Upper lobe of left lung (tissue), 6 donors: Measurements from ENCODE around the gene LRCH1. TPM values are rescaled to one million over a fixed set of nuclear protein-coding genes. Genes with fewer than 3 reads are reported as not detected.

Source experiments
- ATAC-seq, 2 donors: fragments of 200-7000 bp; cut with Tn5 transposase; one replicate each; pipeline ENCODE4 v1.9.1; 2022; ENCODE audit warnings: mild to moderate bottlenecking in 2 of 2, moderate library complexity in 2 of 2; ENCODE audit not compliant: low FRiP score in 2 of 2
- DNase-seq, 2 donors: peaks; one replicate each; pipeline ENCODE4 v3.0.0-alpha.2; 2019 to 2020
- H3K27ac ChIP-seq, 4 donors: fragments of 200-600 bp; sonication (generic); one replicate each; pipeline ENCODE4 v1.5.1; 2016 to 2019
- H3K27me3 ChIP-seq, 4 donors: fragments of 200-600 bp; sonication (generic); one replicate each; pipeline ENCODE4 v1.5.1; 2017 to 2019
- H3K36me3 ChIP-seq, 4 donors: fragments of 200-600 bp; sonication (generic); one replicate each; pipeline ENCODE4 v1.5.1; 2016 to 2019
- H3K4me1 ChIP-seq, 4 donors: fragments of 200-600 bp; sonication (generic); one replicate each; pipeline ENCODE4 v1.5.1; 2018 to 2019
- H3K4me3 ChIP-seq, 4 donors: fragments of 200-600 bp; sonication (generic); one replicate each; pipeline ENCODE4 v1.5.1; 2017 to 2019; ENCODE audit warnings: mild to moderate bottlenecking in 2 of 4, moderate library complexity in 1 of 4
- H3K9me3 ChIP-seq, 4 donors: fragments of 200-600 bp; sonication (generic); one replicate each; pipeline ENCODE4 v1.5.1; 2018 to 2019
- CTCF ChIP-seq, 6 experiments: fragments of 450-650 bp in 4 of 6; fragments of 200-600 bp in 2 of 6; sonication (generic) in 2 of 6; IDR thresholded peaks; one replicate each; pipeline ENCODE4 v1.5.1; 2016 to 2019; ENCODE audit warnings: antibody characterized with exemption in 6 of 6
- EP300 ChIP-seq, 4 donors: sonication (generic); formaldehyde crosslinking; IDR thresholded peaks; one replicate each; pipeline ENCODE4 v1.5.1; 2017; ENCODE audit warnings: antibody characterized with exemption in 4 of 4, control low read depth in 2 of 4
- POLR2A ChIP-seq, 4 donors: fragments of 450-650 bp; IDR thresholded peaks; one replicate each; pipeline ENCODE4 v1.5.1; 2016 to 2017; ENCODE audit warnings: antibody characterized with exemption in 4 of 4, mild to moderate bottlenecking in 2 of 4
- POLR2AphosphoS5 ChIP-seq, 2 donors: sonication (generic); formaldehyde crosslinking; IDR thresholded peaks; one replicate each; pipeline ENCODE4 v1.5.1; 2017; ENCODE audit warnings: antibody characterized with exemption in 2 of 2
- WGBS, 2 donors: methylation state at CpG; one replicate each; pipeline ENCODE4 v1.1.5; 2017 to 2018; 5-methylcytosine and 5-hydroxymethylcytosine counted together
- total RNA-seq, 6 donors: library from RNA; depleted of rRNA in 4 of 6; stranded (reverse); fragments of >200 nt in 4 of 6; gene quantifications; one replicate each; pipeline versions ENCODE4 v1.1.0 to v1.2.1, GENCODE V29; 2016 to 2021
- donor health status: DM: no; HTN: no; CAD: no; lungs with moderate emphysema.
- donor health status: DM: no; HTN: yes; CAD: no; lungs with severe emphysema.

LRCH1 gene
- total RNA-seq, 6 donors from 2014 or later = 17.2 to 27.0 (median 22.7) TPM

GRCh38 chr13:46587807-46588418 lies 34.9 kb downstream of the LRCH1 start:
- DNase-seq = no peak
- Histone ChIP-seq H3K4me3 (no peak overlapping the region), H3K27ac (no peak overlapping the region), H3K36me3 (no peaks in the 10 kb centered on the region), H3K27me3 (no peaks in the 10 kb centered on the region), H3K9me3 (no peaks in the 10 kb centered on the region), H3K4me1 (peaks cover 22 to 33% (median 31%) of the 10 kb centered on the region in 4 donors)
- TF ChIP-seq POLR2A (IDR thresholded peaks at IDR 0.05) (no peak), POLR2AphosphoS5 (IDR thresholded peaks at IDR 0.05) (no peak), CTCF (IDR thresholded peaks at IDR 0.05) (no peak), EP300 (IDR thresholded peaks at IDR 0.05) (no peak)
- 70 to 73% methylated on average over 4 of the region's 4 CpGs for WGBS, 2 donors
- no peak for ATAC-seq

DNA sequence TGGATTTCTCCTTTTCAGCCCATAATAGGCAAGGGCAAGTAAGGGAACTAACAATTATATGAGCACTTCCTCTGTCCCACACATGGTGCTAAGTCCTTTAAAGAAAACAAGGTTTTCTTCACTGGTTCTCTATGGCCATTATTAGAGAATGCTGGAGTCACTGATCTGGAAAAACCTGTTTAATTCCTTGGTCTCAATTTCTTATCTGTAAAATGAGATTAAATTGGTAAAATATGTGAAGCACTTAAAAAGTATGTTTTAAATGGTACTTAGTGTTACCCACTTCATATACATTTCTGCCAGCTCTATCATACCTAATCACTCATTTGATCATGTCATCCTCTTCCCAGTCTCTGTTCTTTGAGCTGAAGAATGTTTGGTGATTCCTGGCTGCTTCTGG lies 39.4 kb downstream of the LRCH1 start:
- Histone ChIP-seq H3K9me3 (no peaks in the 10 kb centered on the region), H3K4me3 (no peak overlapping the region), H3K27me3 (no peaks in the 10 kb centered on the region), H3K27ac (no peak overlapping the region), H3K4me1 (peaks cover 49 to 67% (median 56%) of the 10 kb centered on the region in 4 donors), H3K36me3 (no peaks in the 10 kb centered on the region)
- ATAC-seq (no peak), DNase-seq (no peak)
- TF ChIP-seq EP300 (IDR thresholded peaks at IDR 0.05) = no peak
- TF ChIP-seq POLR2AphosphoS5 (IDR thresholded peaks at IDR 0.05) = no peak
- no peak for TF ChIP-seq POLR2A (IDR thresholded peaks at IDR 0.05)
- TF ChIP-seq CTCF (IDR thresholded peaks at IDR 0.05) = no peak

DNA sequence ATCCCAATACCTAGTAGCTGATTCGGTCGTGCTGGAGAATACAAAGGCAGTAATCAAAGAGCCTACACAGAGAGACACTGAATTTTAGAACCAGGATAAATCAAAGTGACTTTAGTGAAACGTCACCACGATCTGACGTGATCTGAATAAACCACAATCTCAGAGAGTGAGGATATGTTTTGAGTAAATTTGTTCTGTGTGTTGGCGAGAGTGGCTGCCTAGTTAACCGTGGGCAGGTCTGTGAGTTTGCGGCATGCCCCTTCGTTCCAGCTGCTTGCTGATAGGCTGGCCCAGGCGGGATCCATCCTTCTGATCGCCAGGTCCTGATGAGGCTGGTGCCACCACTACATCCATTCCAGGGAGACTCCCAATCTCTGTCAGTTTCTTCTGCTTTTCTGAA lies 40.4 kb downstream of the LRCH1 start:
- Histone ChIP-seq H3K36me3 (no peaks in the 10 kb centered on the region), H3K27me3 (no peaks in the 10 kb centered on the region), H3K27ac (no peak overlapping the region), H3K4me1 (peaks cover 56 to 69% (median 60%) of the 10 kb centered on the region in 4 donors), H3K4me3 (no peak overlapping the region), H3K9me3 (no peaks in the 10 kb centered on the region)
- DNase-seq (peak in 1 of 2 donors; percentile 8), ATAC-seq (no peak)
- 84 to 94% methylated on average over 11 of the region's 11 CpGs for WGBS, 2 donors
- TF ChIP-seq POLR2A (IDR thresholded peaks at IDR 0.05) (no peak), POLR2AphosphoS5 (IDR thresholded peaks at IDR 0.05) (no peak), CTCF (IDR thresholded peaks at IDR 0.05) (no peak), EP300 (IDR thresholded peaks at IDR 0.05) (no peak)

DNA sequence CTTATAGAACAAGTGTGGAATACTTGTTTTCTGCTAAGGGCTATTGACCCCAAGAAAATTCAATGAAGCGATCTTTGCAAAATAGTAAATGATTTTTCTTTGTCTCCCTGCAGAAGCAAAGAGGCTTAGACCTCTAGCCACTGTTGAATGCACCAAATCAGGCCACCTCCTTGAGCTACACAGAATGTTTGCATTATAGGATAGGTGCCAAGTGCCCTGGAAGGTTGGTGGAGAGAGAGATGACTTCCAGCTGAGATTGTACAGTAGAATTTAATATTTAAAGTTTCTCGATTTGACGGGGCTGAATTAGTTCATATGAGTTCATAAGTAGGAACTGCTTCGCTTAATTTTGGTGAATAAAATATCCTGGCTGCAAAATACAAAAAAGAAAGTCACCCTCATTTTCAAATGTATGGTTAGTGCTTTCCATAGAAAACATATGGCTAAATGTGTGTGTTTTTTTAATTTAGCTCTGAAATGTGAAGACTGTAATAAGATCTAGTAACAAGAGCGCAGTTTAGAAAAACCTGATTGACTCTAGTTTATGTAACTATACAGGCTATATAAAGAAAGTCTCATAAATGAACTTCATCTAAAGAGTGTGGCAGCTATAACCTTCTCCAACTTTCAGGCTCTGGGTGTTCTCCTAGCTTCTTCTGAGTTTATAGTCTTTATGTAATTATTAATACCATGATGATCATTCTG lies 41.6 kb downstream of the LRCH1 start:
- Histone ChIP-seq H3K4me1 (peaks cover 61 to 79% (median 65%) of the 10 kb centered on the region in 4 donors), H3K27me3 (no peaks in the 10 kb centered on the region), H3K27ac (peak overlapping the region in 3 of 4 donors; percentile 1 to 73 (median 71)), H3K4me3 (no peak overlapping the region), H3K9me3 (no peaks in the 10 kb centered on the region), H3K36me3 (no peaks in the 10 kb centered on the region)
- 73 to 79% methylated on average over 5 of the region's 5 CpGs for WGBS, 2 donors
- ATAC-seq = no peak
- DNase-seq = no peak
- TF ChIP-seq CTCF (IDR thresholded peaks at IDR 0.05) (no peak), POLR2A (IDR thresholded peaks at IDR 0.05) (no peak), POLR2AphosphoS5 (IDR thresholded peaks at IDR 0.05) (no peak), EP300 (IDR thresholded peaks at IDR 0.05) (no peak)
